ENCODE data around the gene ALKBH4.

ALKBH4 gene

DNA sequence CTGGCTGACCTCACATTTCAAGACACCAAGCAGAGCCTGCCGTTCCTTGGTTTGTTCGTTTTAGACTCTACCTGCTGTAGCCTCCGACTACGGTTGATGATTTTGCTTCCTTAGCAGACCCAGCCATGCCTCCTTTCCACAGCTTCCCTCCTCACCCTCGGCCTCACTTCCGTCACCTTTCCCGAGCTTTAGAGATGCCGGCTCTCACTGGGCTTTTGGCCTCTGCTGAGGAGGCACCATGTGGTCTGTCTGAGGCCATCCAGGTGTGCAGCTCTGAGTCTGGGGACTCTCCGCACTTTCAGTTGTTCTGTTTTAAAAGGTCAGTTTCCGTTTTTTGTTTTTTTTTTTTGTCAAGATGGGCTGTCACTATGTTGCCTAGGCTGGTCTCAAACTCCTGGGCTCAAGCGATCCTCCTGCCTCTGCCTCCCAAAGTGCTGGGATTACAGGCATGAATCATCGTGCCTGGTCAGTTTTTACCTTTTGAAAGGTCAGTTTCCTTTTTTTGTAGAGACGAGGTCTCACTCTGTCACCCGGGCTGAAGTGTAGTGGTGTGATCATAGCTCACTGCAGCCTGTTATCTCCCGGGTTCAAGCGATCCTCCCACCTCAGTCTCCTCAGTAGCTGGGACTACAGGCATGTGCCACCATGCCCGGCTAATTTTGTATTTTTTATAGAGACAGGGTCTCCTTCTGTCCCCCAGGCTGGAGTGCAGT lies 19.5 kb downstream of the ALKBH4 start:
- H3K27ac ChIP-seq: no peak overlapping the region
- no peak for TF ChIP-seq ZFX (IDR thresholded peaks at IDR 0.05)
- TF ChIP-seq, protein P1, sequence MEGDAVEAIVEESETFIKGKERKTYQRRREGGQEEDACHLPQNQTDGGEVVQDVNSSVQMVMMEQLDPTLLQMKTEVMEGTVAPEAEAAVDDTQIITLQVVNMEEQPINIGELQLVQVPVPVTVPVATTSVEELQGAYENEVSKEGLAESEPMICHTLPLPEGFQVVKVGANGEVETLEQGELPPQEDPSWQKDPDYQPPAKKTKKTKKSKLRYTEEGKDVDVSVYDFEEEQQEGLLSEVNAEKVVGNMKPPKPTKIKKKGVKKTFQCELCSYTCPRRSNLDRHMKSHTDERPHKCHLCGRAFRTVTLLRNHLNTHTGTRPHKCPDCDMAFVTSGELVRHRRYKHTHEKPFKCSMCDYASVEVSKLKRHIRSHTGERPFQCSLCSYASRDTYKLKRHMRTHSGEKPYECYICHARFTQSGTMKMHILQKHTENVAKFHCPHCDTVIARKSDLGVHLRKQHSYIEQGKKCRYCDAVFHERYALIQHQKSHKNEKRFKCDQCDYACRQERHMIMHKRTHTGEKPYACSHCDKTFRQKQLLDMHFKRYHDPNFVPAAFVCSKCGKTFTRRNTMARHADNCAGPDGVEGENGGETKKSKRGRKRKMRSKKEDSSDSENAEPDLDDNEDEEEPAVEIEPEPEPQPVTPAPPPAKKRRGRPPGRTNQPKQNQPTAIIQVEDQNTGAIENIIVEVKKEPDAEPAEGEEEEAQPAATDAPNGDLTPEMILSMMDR (conservative IDR thresholded peaks at IDR 0.05): no peak

DNA sequence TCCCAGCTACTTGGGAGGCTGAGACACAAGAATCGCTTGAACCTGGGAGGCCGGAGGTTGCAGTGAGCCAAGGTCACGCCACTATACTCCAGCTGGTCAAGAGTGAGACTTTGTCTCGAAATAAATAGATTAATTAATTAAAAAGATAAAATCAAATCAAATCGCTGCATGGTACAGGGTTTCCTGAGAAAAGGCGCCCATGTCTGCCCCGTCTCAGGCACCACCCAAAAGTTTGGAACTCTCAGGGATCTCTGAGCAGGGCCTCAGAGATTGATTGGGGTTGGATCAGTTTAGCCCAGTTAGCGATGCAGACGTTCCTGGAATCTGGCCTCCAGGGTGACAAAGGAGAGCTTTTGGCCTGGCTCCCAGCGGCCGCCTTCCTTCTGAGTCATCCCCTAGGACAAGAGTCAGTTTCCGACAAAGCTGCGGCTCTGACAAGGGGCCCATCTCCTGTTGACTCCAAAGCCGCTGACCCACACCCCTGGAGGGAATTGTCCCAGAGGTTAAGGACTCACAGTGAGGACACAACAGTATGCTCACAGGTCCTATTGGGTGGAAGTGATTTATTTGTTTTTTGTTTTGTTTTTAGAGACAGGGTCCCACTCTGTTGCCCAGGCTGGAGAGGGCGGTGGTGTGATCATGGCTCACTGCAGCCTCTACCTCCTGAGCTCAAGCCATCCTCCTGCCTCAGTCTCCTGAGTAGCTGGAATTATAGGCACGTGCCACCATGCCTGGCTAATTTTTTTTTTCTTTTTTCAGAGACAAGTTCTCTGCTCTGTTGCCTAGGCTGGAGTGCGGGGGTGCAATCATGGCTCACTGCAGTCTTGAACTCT lies 24.5 kb downstream of the ALKBH4 start:
- H3K27ac ChIP-seq: peak overlapping the region; percentile 8; the same call in 1 of the 2 replicates

DNA sequence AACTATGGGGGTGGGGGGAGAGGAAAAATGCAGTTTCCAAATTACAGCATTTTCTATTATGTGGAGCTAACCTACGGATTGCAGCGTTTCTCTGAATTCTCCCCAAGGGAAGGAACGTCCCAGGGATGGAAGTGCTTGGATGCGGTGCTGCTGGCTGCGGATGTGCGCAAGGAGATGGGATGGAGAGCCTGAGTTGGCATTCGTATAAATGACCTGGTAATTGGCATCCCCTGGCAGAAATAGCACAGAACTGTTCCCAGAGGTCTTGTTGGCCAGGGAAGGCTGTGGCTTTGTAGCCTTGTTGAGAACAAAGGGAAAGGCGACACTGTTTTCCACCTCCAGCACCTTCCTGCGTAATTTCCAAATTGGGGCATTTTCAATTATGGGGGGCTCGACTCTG lies 28.5 kb downstream of the ALKBH4 start:
- TF ChIP-seq, protein P1 (conservative IDR thresholded peaks at IDR 0.05): no peak
- no peak for TF ChIP-seq ZFX (IDR thresholded peaks at IDR 0.05)
- no peak overlapping the region for H3K27ac ChIP-seq

More for the DNA sequence above, 24.5 kb downstream of the ALKBH4 start:
- TF ChIP-seq, protein P1 (conservative IDR thresholded peaks at IDR 0.05): no peak
- TF ChIP-seq ZFX (IDR thresholded peaks at IDR 0.05): no peak

DNA sequence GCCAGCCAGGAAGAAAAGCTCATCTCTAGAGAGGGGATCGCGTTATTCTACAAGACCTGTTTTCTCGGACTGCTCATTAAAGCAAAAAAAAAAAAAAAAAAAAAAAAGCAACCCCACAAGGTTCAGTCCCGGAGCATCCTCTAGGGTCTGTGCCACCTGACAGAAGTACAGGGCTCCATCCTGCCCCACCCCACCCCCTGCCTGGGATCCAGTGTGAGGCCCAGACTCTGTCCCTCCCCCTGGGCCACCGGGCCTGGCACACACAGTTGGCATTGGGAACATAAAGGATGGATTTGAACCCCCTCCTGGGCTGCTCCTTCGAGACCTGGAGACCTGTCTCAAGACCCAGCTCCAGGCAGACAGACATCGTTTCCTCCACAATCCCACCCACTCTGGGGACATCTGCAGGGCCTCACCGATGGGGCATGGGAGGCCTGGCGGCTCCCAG lies 30.6 kb downstream of the ALKBH4 start:
- TF ChIP-seq, protein P1 (conservative IDR thresholded peaks at IDR 0.05): no peak
- no peak for TF ChIP-seq ZFX (IDR thresholded peaks at IDR 0.05)
- H3K27ac ChIP-seq: peak overlapping the region; percentile 56; the same call in 1 of the 2 replicates

DNA sequence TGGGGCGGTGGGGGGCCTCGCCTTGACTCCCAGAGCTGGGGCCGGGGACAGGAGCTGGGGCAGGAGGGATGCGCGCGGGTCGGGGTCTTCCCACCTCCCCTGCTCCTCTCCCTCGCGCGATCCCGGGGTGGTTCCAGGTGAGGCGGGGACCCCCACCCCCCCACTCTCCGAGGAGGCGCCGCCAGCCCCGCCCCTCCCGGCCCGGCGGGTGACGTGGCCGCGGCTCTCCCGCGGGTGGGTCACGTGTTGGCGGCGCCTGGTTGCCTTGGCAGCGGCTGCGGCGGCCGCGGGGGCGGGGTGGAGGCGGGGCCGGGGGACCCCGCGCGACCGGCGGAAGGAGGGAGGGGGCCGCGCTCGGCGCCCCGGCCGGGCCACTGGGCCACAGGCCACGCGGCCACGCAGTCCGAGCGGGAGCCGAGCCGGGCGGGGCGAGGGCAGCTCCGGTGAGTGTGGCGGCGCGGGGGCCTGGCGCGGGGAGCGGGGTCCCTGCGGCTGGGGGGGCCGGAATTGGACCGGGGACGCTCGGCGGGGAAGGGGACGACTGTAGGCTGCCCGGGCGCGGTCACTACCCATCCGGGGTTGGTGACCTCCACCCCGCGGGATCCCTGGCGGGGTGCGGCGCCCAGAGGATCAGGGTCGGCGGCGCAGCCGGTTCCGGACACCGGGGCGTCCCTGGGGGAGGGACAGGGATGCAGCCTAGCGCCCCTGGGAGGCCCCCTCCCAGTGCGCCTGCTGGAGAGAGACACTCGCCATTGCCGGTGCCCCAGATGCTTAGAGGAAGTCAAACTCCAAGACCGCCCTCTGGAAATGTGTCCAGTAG lies 31.2 kb downstream of the ALKBH4 start, which contains the start of gene ORAI2:
Gene ORAI2, plus strand, starts transcription at position 357 of the 820 bp plus-strand sequence. CDS start 5,382 bp downstream, outside the sequence.
- TF ChIP-seq, protein P1 (conservative IDR thresholded peaks at IDR 0.05): no peak
- no peak; the same call in 1 of the 2 replicates for TF ChIP-seq ZFX (IDR thresholded peaks at IDR 0.05)
- peak within 1 kb of the TSS; percentile 56 for H3K27ac ChIP-seq

DNA sequence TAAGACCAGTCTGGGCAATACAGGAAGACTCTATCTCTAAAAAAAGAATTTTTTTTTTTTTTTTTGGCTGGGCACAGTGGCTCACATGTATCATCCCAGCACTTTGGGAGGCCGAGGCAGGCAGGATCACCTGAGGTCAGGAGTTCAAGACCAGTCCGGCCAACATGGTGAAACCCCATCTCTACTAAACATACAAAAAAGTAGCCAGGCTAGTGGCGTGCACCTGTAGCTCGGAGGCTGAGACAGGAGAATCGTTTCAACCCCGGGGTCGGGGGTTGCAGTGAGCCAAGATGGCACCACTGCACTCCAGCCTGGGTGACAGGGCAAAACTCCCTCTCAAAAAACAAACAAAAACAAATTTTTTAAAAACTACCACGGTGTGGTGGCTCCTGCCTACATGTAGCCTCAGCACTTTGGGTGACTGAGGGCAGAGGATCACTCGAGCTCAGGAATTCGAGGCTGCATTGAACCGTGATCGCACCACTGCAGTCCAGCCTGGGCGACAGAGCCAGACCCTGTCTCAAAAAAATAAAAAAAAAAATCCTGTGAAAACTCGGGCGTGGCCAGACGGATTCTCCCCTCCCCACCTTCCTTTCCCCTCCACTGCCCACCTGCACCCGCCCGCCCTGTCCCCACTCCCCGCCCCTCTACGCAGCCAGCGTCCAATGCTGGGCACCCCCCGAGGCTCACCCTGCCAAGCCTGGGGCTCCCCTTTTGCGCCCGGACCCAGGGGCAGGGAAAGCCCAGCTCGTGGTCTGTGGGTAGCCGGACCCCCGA lies 32.0 kb downstream of the ALKBH4 start:
- TF ChIP-seq, protein P1 (conservative IDR thresholded peaks at IDR 0.05): no peak
- H3K27ac ChIP-seq: peak overlapping the region; percentile 56
